Hepatocyte (in vitro differentiated cells): ENCODE measurements around the gene BRD3OS. TPM values are rescaled to one million over a fixed set of nuclear protein-coding genes. Genes with fewer than 3 reads are reported as not detected.
"Not testable (repeated sequence)": the region's sequence is repeated elsewhere in the genome, so short reads cannot be mapped to it uniquely, and the experiment has no call there.

ENCODE experiments used
- DNase-seq: peaks from one replicate; pipeline ENCODE4 v3.0.0-alpha.2; 2016; ENCODE audit warnings: low spot score
- H2AFZ ChIP-seq: fragments of 200-600 bp; sonication (generic); 2 replicates; pipeline ENCODE4 v1.6.0; 2016; ENCODE audit warnings: antibody characterized with exemption, mild to moderate bottlenecking
- H3K27ac ChIP-seq: fragments of 200-600 bp; sonication (generic); 2 replicates; pipeline ENCODE4 v1.5.1; 2016; ENCODE audit warnings: mild to moderate bottlenecking
- H3K27me3 ChIP-seq: fragments of 200-600 bp; sonication (generic); 2 replicates; pipeline ENCODE4 v1.6.1; 2016
- H3K36me3 ChIP-seq: fragments of 200-600 bp; sonication (generic); replicated peaks from 2 replicates; pipeline ENCODE4 v1.5.1; 2016; ENCODE audit warnings: low read depth; ENCODE audit not compliant: insufficient read depth
- H3K4me1 ChIP-seq: fragments of 200-600 bp; sonication (generic); 2 replicates; pipeline ENCODE4 v1.5.1; 2016; ENCODE audit warnings: mild to moderate bottlenecking, moderate library complexity; ENCODE audit not compliant: insufficient read depth
- H3K4me2 ChIP-seq: fragments of 200-600 bp; sonication (generic); 2 replicates; pipeline ENCODE4 v1.6.0; 2016
- H3K4me3 ChIP-seq: fragments of 200-600 bp; sonication (generic); 2 replicates; pipeline ENCODE4 v1.5.1; 2016; ENCODE audit warnings: mild to moderate bottlenecking
- H3K79me2 ChIP-seq: fragments of 200-600 bp; sonication (generic); 2 replicates; pipeline ENCODE4 v1.6.0; 2017; ENCODE audit warnings: mild to moderate bottlenecking
- H3K9me2 ChIP-seq: fragments of 200-600 bp; sonication (generic); replicated peaks from 2 replicates; pipeline ENCODE4 v1.6.0; 2017; ENCODE audit warnings: mild to moderate bottlenecking; ENCODE audit not compliant: insufficient read depth
- H3K9me3 ChIP-seq: fragments of 200-600 bp; sonication (generic); 2 replicates; pipeline ENCODE4 v1.5.1; 2016; ENCODE audit warnings: low read depth, mild to moderate bottlenecking
- H4K20me1 ChIP-seq: fragments of 200-600 bp; sonication (generic); 2 replicates; pipeline ENCODE4 v1.6.0; 2016; ENCODE audit warnings: mild to moderate bottlenecking; ENCODE audit not compliant: insufficient read depth, poor library complexity, severe bottlenecking
- EZH2 ChIP-seq: fragments of 200-600 bp; sonication (generic); IDR thresholded peaks from 2 replicates; pipeline ENCODE4 v1.6.1; 2016; ENCODE audit warnings: antibody characterized with exemption, mild to moderate bottlenecking, borderline replicate concordance
- EZH2phosphoT487 ChIP-seq: fragments of 200-600 bp; sonication (generic); IDR thresholded peaks from one replicate; pipeline ENCODE4 v1.6.1; 2018; ENCODE audit warnings: antibody characterized with exemption, mild to moderate bottlenecking, low read depth, moderate library complexity; ENCODE audit not compliant: unreplicated experiment, severe bottlenecking
- WGBS: methylation state at CpG from one replicate; pipeline ENCODE4 v1.1.6; 2016; ENCODE audit warnings: low lambda C conversion rate; ENCODE audit errors: missing lambda C conversion rate; 5-methylcytosine and 5-hydroxymethylcytosine counted together
- polyA plus RNA-seq: library from polyadenylated mRNA; unstranded; fragments of >200 nt; fragmentation: Nextera tagmentation; extraction: Ambion mirVana; gene quantifications from 2 replicates; pipeline ENCODE4 v1.2.1, GENCODE V29; 2016
- total RNA-seq: library from RNA; depleted of rRNA; stranded (reverse); fragments of >200 nt; gene quantifications from 2 replicates; pipeline ENCODE4 v1.2.3, GENCODE V29; 2014
- TF ChIP-seq, protein P1 (sequence below): fragments of 200-600 bp; sonication (generic); IDR thresholded peaks from 2 replicates; pipeline ENCODE4 v1.5.1; 2016; ENCODE audit warnings: antibody characterized with exemption, mild to moderate bottlenecking; ENCODE audit not compliant: poor library complexity

BRD3OS gene
- total and polyA plus RNA-seq, 2 experiments from 2014 or later = 13.4 to 14.9 TPM

DNA sequence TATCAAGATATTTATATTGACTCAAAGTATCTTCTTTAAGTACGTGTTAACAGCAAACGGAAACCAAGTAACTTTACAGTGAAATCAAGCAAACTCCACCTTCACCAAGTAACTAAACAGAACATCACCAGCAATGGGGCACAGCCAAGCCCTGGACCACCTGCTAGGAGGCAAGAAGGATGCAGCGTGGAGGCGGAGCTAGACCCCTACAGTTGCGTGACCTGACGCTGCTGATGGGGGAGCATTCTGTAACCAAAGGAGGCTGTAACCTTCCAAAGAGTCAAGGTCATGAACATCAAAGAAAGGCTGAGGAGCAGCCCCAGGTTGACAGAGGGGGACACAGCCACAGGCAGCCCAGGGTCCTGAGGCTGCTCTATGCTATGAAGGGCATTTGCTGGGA, 39.2 kb upstream of the BRD3OS start:
- no peaks in the 10 kb centered on the region for H3K36me3 ChIP-seq
- no peak overlapping the region for H3K27ac ChIP-seq
- H3K4me1 ChIP-seq = peaks cover 14% of the 10 kb centered on the region
- no peak overlapping the region for H2AFZ ChIP-seq
- peaks cover 94% of the 10 kb centered on the region for H3K79me2 ChIP-seq
- no peaks in the 10 kb centered on the region for H3K27me3 ChIP-seq
- no peak overlapping the region for H3K4me2 ChIP-seq
- H4K20me1 ChIP-seq = peaks cover 85% of the 10 kb centered on the region
- H3K9me2 ChIP-seq = no peaks in the 10 kb centered on the region
- H3K9me3 ChIP-seq = no peaks in the 10 kb centered on the region
- no peak overlapping the region for H3K4me3 ChIP-seq
- 82% methylated on average over 6 of the region's 6 CpGs for WGBS
- TF ChIP-seq, protein P1, sequence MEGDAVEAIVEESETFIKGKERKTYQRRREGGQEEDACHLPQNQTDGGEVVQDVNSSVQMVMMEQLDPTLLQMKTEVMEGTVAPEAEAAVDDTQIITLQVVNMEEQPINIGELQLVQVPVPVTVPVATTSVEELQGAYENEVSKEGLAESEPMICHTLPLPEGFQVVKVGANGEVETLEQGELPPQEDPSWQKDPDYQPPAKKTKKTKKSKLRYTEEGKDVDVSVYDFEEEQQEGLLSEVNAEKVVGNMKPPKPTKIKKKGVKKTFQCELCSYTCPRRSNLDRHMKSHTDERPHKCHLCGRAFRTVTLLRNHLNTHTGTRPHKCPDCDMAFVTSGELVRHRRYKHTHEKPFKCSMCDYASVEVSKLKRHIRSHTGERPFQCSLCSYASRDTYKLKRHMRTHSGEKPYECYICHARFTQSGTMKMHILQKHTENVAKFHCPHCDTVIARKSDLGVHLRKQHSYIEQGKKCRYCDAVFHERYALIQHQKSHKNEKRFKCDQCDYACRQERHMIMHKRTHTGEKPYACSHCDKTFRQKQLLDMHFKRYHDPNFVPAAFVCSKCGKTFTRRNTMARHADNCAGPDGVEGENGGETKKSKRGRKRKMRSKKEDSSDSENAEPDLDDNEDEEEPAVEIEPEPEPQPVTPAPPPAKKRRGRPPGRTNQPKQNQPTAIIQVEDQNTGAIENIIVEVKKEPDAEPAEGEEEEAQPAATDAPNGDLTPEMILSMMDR = no peak
- no peak for TF ChIP-seq EZH2
- no peak for TF ChIP-seq EZH2phosphoT487
- no peak for DNase-seq

DNA sequence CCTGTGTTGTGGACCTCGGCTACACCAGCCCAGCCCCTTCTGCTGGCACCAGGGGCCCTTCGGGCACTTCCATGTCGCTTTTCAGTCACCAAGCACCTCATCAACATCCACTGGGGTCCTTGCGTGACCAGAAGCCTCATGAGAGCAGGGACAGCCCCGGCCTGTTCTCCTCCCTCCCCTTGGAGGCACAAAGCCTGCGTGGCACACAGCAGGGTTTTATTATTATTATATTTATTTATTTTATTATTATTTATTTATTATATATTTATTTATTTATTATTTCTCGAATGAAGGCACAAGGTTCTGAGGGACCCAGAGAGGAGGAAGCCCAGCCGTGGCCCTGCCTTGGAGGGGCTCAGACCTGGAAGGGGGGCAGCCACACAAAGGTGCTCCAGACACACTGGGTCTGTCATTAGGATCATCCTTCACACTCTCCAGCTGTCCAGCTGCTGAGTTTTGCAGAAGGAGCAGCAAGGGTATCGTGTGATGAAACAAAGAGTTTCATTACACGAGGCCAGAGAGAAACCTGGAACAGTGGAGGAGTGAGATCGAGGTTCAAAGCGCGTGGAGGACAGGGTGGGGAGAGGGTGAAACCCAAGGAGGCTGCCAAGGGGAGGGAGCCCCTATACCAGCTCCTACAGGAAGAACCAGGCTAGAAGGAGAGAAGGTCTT, 38.4 kb upstream of the BRD3OS start:
- Histone ChIP-seq H3K27ac (no peak overlapping the region), H3K9me2 (no peaks in the 10 kb centered on the region), H3K27me3 (no peaks in the 10 kb centered on the region), H3K9me3 (no peaks in the 10 kb centered on the region), H3K79me2 (peaks cover 89% of the 10 kb centered on the region), H3K4me2 (no peak overlapping the region), H2AFZ (no peak overlapping the region), H3K36me3 (no peaks in the 10 kb centered on the region), H4K20me1 (peaks cover 80% of the 10 kb centered on the region), H3K4me1 (peaks cover 14% of the 10 kb centered on the region), H3K4me3 (no peak overlapping the region)
- 92% methylated on average over 13 of the region's 13 CpGs for WGBS
- DNase-seq = no peak
- no peak for TF ChIP-seq EZH2phosphoT487

DNA sequence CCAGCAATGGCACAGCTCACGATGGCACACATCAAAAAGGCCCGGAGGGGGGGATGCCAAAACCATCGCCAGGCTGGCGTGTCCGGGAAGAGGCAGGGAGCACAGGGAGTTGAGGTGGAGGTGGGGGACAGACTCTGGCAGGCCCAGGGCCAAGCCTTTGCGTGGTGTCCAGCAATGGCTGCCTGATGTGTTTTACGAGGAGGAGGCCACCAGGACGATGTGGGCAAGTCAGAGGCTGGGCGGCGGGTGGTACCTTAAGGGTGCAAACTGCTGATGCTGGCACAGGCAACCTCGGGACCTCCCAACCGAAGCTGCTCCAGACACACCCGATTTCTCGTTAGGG, 37.9 kb upstream of the BRD3OS start:
- peaks cover 86% of the 10 kb centered on the region for H3K79me2 ChIP-seq
- no peak overlapping the region for H2AFZ ChIP-seq
- H3K27me3 ChIP-seq = no peaks in the 10 kb centered on the region
- H4K20me1 ChIP-seq = peaks cover 75% of the 10 kb centered on the region
- no peak overlapping the region for H3K4me2 ChIP-seq
- no peaks in the 10 kb centered on the region for H3K9me2 ChIP-seq
- H3K9me3 ChIP-seq = no peaks in the 10 kb centered on the region
- H3K27ac ChIP-seq = no peak overlapping the region
- peak; percentile 5 for DNase-seq
- no peak overlapping the region for H3K4me3 ChIP-seq
- peaks cover 13% of the 10 kb centered on the region for H3K4me1 ChIP-seq
- H3K36me3 ChIP-seq = no peaks in the 10 kb centered on the region
- TF ChIP-seq, protein P1 = no peak
- TF ChIP-seq EZH2phosphoT487 = no peak
- TF ChIP-seq EZH2 = no peak
- WGBS = 92% methylated on average over 14 of the region's 14 CpGs

DNA sequence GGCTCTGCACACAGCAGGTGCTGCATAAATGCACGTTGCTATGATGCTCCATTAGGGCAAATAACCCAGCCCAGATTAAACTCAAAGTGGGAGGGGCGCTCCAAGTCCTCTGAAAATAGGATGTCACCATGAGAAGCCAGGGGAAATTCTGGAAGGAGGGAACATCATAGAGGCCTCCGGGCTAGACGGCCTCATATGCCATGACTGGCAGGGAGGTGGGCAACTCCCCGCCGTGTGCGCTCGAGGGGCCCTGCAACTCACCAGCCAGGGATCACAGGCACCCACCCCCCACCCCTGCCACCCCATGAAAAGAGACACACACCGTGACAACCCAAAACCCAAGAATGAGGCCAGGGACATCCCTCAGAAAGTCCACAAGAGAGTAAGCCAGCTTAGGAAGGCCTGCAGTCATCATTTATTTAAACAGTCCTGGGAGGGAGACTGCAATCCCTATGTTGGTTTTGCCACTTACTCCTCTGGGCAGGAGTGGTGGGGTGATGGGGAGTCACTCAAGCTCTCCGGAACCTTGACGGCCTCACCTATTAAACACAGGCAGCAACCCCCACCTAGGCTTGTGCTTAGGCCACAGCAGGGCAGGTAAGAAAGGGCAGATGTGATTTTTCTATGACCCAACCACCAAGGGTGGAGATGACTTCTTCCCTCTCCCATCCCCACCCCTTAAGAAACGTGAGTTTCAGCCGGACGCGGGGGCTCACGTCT, 37.2 kb upstream of the BRD3OS start:
- DNase-seq = peak; percentile 3
- H3K27me3 ChIP-seq = no peaks in the 10 kb centered on the region
- peaks cover 8% of the 10 kb centered on the region for H3K4me1 ChIP-seq
- TF ChIP-seq, protein P1 = no peak
- no peak for TF ChIP-seq EZH2
- TF ChIP-seq EZH2phosphoT487 = no peak
- no peak overlapping the region for H3K4me2 ChIP-seq
- H3K79me2 ChIP-seq = peaks cover 82% of the 10 kb centered on the region
- H2AFZ ChIP-seq = no peak overlapping the region
- H4K20me1 ChIP-seq = peaks cover 68% of the 10 kb centered on the region
- no peaks in the 10 kb centered on the region for H3K9me3 ChIP-seq
- no peak overlapping the region for H3K4me3 ChIP-seq
- no peaks in the 10 kb centered on the region for H3K36me3 ChIP-seq
- H3K9me2 ChIP-seq = no peaks in the 10 kb centered on the region
- WGBS = 86% methylated on average over 15 of the region's 16 CpGs
- no peak overlapping the region for H3K27ac ChIP-seq

DNA sequence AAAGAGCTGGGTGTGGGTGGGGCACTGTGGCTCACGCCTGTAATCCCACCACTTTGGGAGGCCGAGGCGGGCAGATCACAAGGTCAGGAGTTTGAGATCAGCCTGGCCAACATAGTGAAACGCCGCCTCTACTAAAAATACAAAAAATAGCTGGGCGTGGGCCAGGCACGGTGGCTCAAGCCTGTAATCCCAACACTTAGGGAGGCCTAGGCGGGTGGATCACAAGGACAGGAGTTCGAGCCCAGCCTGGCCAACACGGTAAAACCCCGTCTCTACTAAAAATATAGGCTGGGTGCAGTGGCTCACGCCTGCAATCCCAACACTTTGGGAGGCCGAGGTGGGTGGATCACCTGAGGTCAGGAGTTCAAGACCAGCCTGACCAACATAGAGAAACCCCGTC, 36.5 kb upstream of the BRD3OS start:
- peaks cover 78% of the 10 kb centered on the region for H3K79me2 ChIP-seq

More for the DNA sequence above, 36.5 kb upstream of the BRD3OS start:
- H3K27ac ChIP-seq, H2AFZ ChIP-seq, H3K4me3 ChIP-seq, DNase-seq, H3K9me2 ChIP-seq, H3K4me2 ChIP-seq, H3K9me3 ChIP-seq, H3K36me3 ChIP-seq, H3K27me3 ChIP-seq: not testable (repeated sequence)
- H4K20me1 ChIP-seq = peaks cover 61% of the 10 kb centered on the region
- 93% methylated on average over 14 of the region's 14 CpGs for WGBS
- H3K4me1 ChIP-seq = peaks cover 11% of the 10 kb centered on the region
